HCT116 (cell line): ENCODE results near the gene TSPOAP1. TPM values are rescaled to one million over a fixed set of nuclear protein-coding genes. Genes with fewer than 3 reads are reported as not detected.

Source experiments
- ATAC-seq: fragments of 200-7000 bp; cut with Tn5 transposase; 2 replicates; pipeline ENCODE4 v1.9.1; 2020; ENCODE audit warnings: mild to moderate bottlenecking, moderate library complexity
- BruUV-seq: library from RNA; stranded (reverse); fragments of 400-500 nt; replicated peaks from 2 replicates; lab custom pipeline; 2021; lab: Mats Ljungman, UMichigan
- CTCF ChIA-PET: fragments of 300-600 bp; sonication (Branson Sonifier 250); formaldehyde crosslinking; loops from one replicate; lab custom pipeline; 2021; ENCODE audit warnings: antibody characterized with exemption; lab: Charles Lee
- POLR2A ChIA-PET: fragments of 300-600, 350-600 bp; sonication (Branson Sonifier 250); formaldehyde crosslinking; loops from one replicate; lab custom pipeline; 2021; ENCODE audit warnings: antibody characterized with exemption; lab: Charles Lee
- RAD21 ChIA-PET, 2 experiments: fragments of 300-600 bp; sonication (Branson Sonifier 250); formaldehyde crosslinking; loops; one replicate each; lab custom pipeline; 2023; ENCODE audit warnings: low total read pairs in 2 of 2; ENCODE audit not compliant: uncharacterized antibody in 2 of 2, unreplicated experiment in 2 of 2, low non-redundant PET in 1 of 2; lab: Charles Lee
- DNase-seq: peaks from one replicate; pipeline ENCODE4 v3.0.0-alpha.2; 2010; ENCODE audit warnings: low read depth, low spot score
- H2AFZ ChIP-seq: fragments of 200-600 bp; shearing (Covaris generic), sonication (generic); 2 replicates; pipeline ENCODE4 v1.6.1; 2017; ENCODE audit warnings: low read depth, mixed run types, mixed read lengths, antibody characterized with exemption, low read length; ENCODE audit not compliant: poor library complexity, severe bottlenecking
- H3K27ac ChIP-seq: 2 replicates; pipeline ENCODE4 v1.5.1; 2012; ENCODE audit warnings: low read depth, low read length
- H3K27me3 ChIP-seq: fragments of 200-600 bp; sonication (generic); 2 replicates; pipeline ENCODE4 v1.6.1; 2016; ENCODE audit warnings: mixed run types, low read length, mixed read lengths; ENCODE audit not compliant: insufficient read depth
- H3K36me3 ChIP-seq, 2 experiments: fragments of 200-500 bp in 1 of 2; fragments of 200-600 bp in 1 of 2; sonication (Bioruptor generic) in 1 of 2; sonication (generic) in 1 of 2; 2 replicates each; pipeline versions ENCODE4 v1.5.1 to v1.6.1; 2014 to 2016; ENCODE audit warnings: low read length in 2 of 2, inconsistent platforms in 1 of 2, mixed read lengths in 1 of 2, mixed run types in 1 of 2; ENCODE audit not compliant: insufficient read depth in 2 of 2, control insufficient read depth in 1 of 2
- H3K4me1 ChIP-seq, 2 experiments: fragments of 200-600 bp in 1 of 2; sonication (generic) in 1 of 2; 2 replicates each; pipeline versions ENCODE4 v1.5.1 to v1.6.1; 2012 to 2017; ENCODE audit warnings: low read length in 2 of 2, inconsistent platforms in 1 of 2, mild to moderate bottlenecking in 1 of 2, mixed read lengths in 1 of 2, mixed run types in 1 of 2, moderate library complexity in 1 of 2; ENCODE audit not compliant: insufficient read depth in 2 of 2, control insufficient read depth in 1 of 2
- H3K4me2 ChIP-seq: fragments of 200-600 bp; sonication (generic); 2 replicates; pipeline ENCODE4 v1.6.1; 2017; ENCODE audit warnings: mixed run types, low read length, mixed read lengths
- H3K4me3 ChIP-seq, 2 experiments: fragments of 200-600 bp in 1 of 2; sonication (generic) in 1 of 2; replicated peaks in 1 of 2; 2 replicates each; pipeline ENCODE4 v1.5.1; 2011 to 2016; ENCODE audit warnings: low read length in 2 of 2, control low read depth in 1 of 2, low read depth in 1 of 2, mild to moderate bottlenecking in 1 of 2, mixed read lengths in 1 of 2, mixed run types in 1 of 2
- H3K79me2 ChIP-seq: fragments of 200-600 bp; sonication (generic); 2 replicates; pipeline ENCODE4 v1.6.1; 2017; ENCODE audit warnings: mild to moderate bottlenecking, mixed run types, low read length, moderate library complexity, mixed read lengths; ENCODE audit not compliant: insufficient read depth
- H3K9ac ChIP-seq: fragments of 200-600 bp; sonication (generic); 2 replicates; pipeline ENCODE4 v1.6.1; 2016; ENCODE audit warnings: low read length, mixed read lengths
- H3K9me2 ChIP-seq: fragments of 200-600 bp; sonication (generic), shearing (Covaris generic); 2 replicates; pipeline ENCODE4 v1.6.1; 2017; ENCODE audit warnings: mixed run types, mild to moderate bottlenecking, moderate library complexity; ENCODE audit not compliant: insufficient read depth
- H3K9me3 ChIP-seq, 2 experiments: fragments of 200-500 bp in 1 of 2; fragments of 200-600 bp in 1 of 2; sonication (Bioruptor generic) in 1 of 2; sonication (generic) in 1 of 2; 2 replicates each; pipeline ENCODE4 v1.6.1; 2014 to 2017; ENCODE audit warnings: low read length in 2 of 2, mixed read lengths in 2 of 2, inconsistent platforms in 1 of 2, low read depth in 1 of 2, mild to moderate bottlenecking in 1 of 2, mixed run types in 1 of 2, moderate library complexity in 1 of 2; ENCODE audit not compliant: control insufficient read depth in 1 of 2, insufficient read depth in 1 of 2
- H4K20me1 ChIP-seq: fragments of 200-600 bp; sonication (generic), shearing (Covaris generic); 2 replicates; pipeline ENCODE4 v1.6.1; 2017; ENCODE audit warnings: mixed run types, mild to moderate bottlenecking, moderate library complexity; ENCODE audit not compliant: insufficient read depth
- CBX3 ChIP-seq: IDR thresholded peaks from 2 replicates; pipeline ENCODE4 v1.6.1; 2012; ENCODE audit warnings: low read depth
- EGR1 ChIP-seq: IDR thresholded peaks from 2 replicates; pipeline ENCODE4 v1.6.1; 2012; ENCODE audit warnings: low read depth
- EZH2 ChIP-seq: fragments of 200-600 bp; sonication (generic); IDR thresholded peaks from 2 replicates; pipeline ENCODE4 v1.6.1; 2017; ENCODE audit warnings: antibody characterized with exemption, mixed run types
- EZH2phosphoT487 ChIP-seq: fragments of 200-600 bp; IDR thresholded peaks from 2 replicates; pipeline ENCODE4 v1.6.1; 2018; ENCODE audit warnings: antibody characterized with exemption, borderline replicate concordance
- FOSL1 ChIP-seq: IDR thresholded peaks from 2 replicates; pipeline ENCODE4 v1.6.1; 2012; ENCODE audit warnings: low read depth
- JUND ChIP-seq: IDR thresholded peaks from 2 replicates; pipeline ENCODE4 v1.6.1; 2012
- MAX ChIP-seq: IDR thresholded peaks from 2 replicates; pipeline ENCODE4 v1.6.1; 2012
- POLR2A ChIP-seq: IDR thresholded peaks from 2 replicates; pipeline ENCODE4 v1.7.0; 2011; ENCODE audit warnings: borderline replicate concordance; ENCODE audit not compliant: insufficient read depth, insufficient read length; ENCODE audit errors: extremely low read depth
- RAD21 ChIP-seq: IDR thresholded peaks from 2 replicates; pipeline ENCODE4 v1.6.1; 2012; ENCODE audit warnings: low read depth, mild to moderate bottlenecking
- TCF7L2 ChIP-seq: IDR thresholded peaks from 2 replicates; pipeline ENCODE4 v1.7.0; 2011; ENCODE audit warnings: borderline replicate concordance, inconsistent platforms; ENCODE audit not compliant: insufficient read depth, insufficient read length; ENCODE audit errors: extremely low read depth
- ZBTB33 ChIP-seq: IDR thresholded peaks from 2 replicates; pipeline ENCODE4 v1.6.1; 2011; ENCODE audit warnings: mild to moderate bottlenecking, low read length, moderate library complexity; ENCODE audit not compliant: insufficient replicate concordance; ENCODE audit errors: extremely low read depth
- ZFX ChIP-seq: fragments of 450-650 bp; IDR thresholded peaks from 2 replicates; pipeline ENCODE4 v1.6.1; 2017
- intact Hi-C: fragments of 100-400 bp; cut with micrococcal nuclease; formaldehyde crosslinking; loops from 2 replicates; pipeline ENCODE4 v1.10.0; 2022
- total RNA-seq: library from RNA; stranded (reverse); gene quantifications from one replicate; pipeline ENCODE4 v1.2.1, GENCODE V29; 2021; ENCODE audit not compliant: unreplicated experiment
- TF ChIP-seq, protein P1 (sequence below): IDR thresholded peaks from 2 replicates; pipeline ENCODE4 v1.6.1; 2012
- TF ChIP-seq, protein P2 (sequence below), 3 experiments: fragments of 200-600 bp in 1 of 3; sonication (generic) in 1 of 3; IDR thresholded peaks in 2 of 3; conservative IDR thresholded peaks in 1 of 3; 2 replicates each; pipeline ENCODE4 v1.5.1; 2012 to 2017; ENCODE audit warnings: low read depth in 2 of 3, low read length in 2 of 3, antibody characterized with exemption in 1 of 3, borderline replicate concordance in 1 of 3, control low read depth in 1 of 3, mild to moderate bottlenecking in 1 of 3, mixed read lengths in 1 of 3, mixed run types in 1 of 3, moderate library complexity in 1 of 3; ENCODE audit not compliant: insufficient read depth in 1 of 3

TSPOAP1 gene
- total RNA-seq, 1 experiment from 2014 or later = 0.27 TPM

DNA sequence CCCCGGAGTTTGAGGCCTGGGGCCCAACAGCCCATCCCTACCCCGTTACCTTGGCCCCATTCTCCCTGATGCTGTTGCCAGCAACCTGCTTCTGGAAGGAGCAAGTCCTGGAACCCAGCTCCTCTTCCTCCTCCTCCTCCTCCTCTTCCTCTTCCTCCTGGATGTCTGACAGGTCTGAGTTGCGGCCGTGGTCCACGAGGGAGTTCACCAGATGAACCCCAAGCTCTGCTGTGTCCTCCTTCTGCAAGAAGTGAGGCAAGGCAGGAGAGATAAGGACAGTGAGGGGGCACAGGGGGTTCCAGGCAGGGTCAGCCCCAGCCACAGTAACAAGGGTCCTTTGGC is 18.7 kb downstream of the TSPOAP1 start:
- H3K27me3 ChIP-seq = no peaks in the 10 kb centered on the region
- no peaks in the 10 kb centered on the region for H3K36me3 ChIP-seq
- DNase-seq (no peak), ATAC-seq (no peak)
- intact Hi-C loops = loop anchor here (10.0 kb wide), 1 partner anchor 695 kb away; no protein-coding TSS in a partner anchor
- ChIA-PET RAD21 (no interaction called here), CTCF (no interaction called here), POLR2A (no interaction called here)
- no peaks in the 10 kb centered on the region for H3K79me2 ChIP-seq
- no peaks in the 10 kb centered on the region for H3K9me2 ChIP-seq
- H4K20me1 ChIP-seq = no peaks in the 10 kb centered on the region
- H3K9ac ChIP-seq = no peak overlapping the region
- no peak overlapping the region for H3K27ac ChIP-seq
- H3K4me3 ChIP-seq = no peak overlapping the region
- H2AFZ ChIP-seq = no peak overlapping the region
- TF ChIP-seq ZBTB33 (no peak), EZH2 (no peak), RAD21 (no peak), FOSL1 (no peak)
- TF ChIP-seq, protein P1, sequence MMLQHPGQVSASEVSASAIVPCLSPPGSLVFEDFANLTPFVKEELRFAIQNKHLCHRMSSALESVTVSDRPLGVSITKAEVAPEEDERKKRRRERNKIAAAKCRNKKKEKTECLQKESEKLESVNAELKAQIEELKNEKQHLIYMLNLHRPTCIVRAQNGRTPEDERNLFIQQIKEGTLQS = no peak
- H3K9me3 ChIP-seq = no peaks in the 10 kb centered on the region
- H3K4me2 ChIP-seq = no peak overlapping the region
- no peaks in the 10 kb centered on the region for H3K4me1 ChIP-seq
- BruUV-seq = no TSS peak

DNA sequence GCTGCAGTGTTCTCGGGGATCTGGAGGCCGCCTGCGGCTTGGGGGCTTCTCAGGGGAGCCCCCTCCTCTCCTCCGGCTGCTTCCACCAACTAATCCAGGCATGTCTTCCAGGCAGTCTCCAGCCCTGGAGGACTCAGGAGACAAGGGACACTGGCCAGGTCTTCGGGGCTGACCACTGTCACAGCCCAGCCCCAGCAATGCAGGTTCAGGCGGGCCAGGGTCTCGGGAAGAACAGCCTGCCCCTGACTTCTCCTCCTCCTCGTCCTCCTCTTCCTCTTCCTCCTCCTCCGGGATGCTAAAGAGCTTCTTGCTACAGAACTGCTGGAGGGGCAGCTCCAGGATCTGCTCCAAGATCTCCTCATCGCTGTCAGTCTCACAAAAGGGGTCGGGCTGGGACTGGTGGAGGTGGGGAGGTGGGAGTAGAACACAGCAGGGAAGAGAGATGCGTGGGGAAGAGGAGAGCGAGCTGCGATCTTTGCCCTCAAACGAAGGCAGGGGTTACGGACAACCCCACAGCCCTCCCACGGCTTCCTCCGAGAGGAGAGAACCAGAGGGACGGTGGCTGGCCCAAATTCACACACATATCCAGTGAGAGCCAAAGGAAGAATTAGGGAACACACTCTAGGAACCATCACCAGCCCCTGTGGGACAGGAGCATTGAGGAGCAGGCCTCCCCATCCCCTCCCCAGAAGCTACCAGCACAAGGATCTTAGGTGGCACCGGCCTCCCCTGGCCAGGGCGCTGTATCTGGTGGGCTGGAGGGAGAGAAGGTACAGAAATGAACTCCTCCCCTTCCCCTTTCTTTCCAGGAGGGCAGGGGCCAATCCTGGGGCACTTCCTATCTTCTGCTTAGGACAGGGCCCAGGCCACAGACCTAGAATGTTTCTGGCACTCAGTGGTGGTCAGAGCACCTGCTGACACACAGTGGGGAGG is 19.3 kb downstream of the TSPOAP1 start:
- no peak overlapping the region for H2AFZ ChIP-seq
- H3K36me3 ChIP-seq = no peaks in the 10 kb centered on the region
- H3K4me2 ChIP-seq = no peak overlapping the region
- intact Hi-C loops = no loop called here
- no peak overlapping the region for H3K9ac ChIP-seq
- no peak overlapping the region for H3K4me3 ChIP-seq
- no peaks in the 10 kb centered on the region for H4K20me1 ChIP-seq
- ATAC-seq (no peak), DNase-seq (no peak)
- H3K27me3 ChIP-seq = no peaks in the 10 kb centered on the region
- ChIA-PET RAD21 (no interaction called here), CTCF (interaction anchor here (1.1 to 2.3 kb wide), 3 partner anchors 8 to 138 kb away, joined by 4 to 13 read pairs (median 4); no protein-coding TSS in a partner anchor), POLR2A (no interaction called here)
- peaks cover 0 to 4% of the 10 kb centered on the region in 2 experiments; a peak in 2 of 4 replicates for H3K4me1 ChIP-seq
- no peak overlapping the region for H3K27ac ChIP-seq
- H3K9me3 ChIP-seq = no peaks in the 10 kb centered on the region
- no peaks in the 10 kb centered on the region for H3K79me2 ChIP-seq
- TF ChIP-seq MAX = no peak
- TF ChIP-seq EZH2phosphoT487 = no peak
- no peak for TF ChIP-seq ZFX
- TF ChIP-seq, protein P2, sequence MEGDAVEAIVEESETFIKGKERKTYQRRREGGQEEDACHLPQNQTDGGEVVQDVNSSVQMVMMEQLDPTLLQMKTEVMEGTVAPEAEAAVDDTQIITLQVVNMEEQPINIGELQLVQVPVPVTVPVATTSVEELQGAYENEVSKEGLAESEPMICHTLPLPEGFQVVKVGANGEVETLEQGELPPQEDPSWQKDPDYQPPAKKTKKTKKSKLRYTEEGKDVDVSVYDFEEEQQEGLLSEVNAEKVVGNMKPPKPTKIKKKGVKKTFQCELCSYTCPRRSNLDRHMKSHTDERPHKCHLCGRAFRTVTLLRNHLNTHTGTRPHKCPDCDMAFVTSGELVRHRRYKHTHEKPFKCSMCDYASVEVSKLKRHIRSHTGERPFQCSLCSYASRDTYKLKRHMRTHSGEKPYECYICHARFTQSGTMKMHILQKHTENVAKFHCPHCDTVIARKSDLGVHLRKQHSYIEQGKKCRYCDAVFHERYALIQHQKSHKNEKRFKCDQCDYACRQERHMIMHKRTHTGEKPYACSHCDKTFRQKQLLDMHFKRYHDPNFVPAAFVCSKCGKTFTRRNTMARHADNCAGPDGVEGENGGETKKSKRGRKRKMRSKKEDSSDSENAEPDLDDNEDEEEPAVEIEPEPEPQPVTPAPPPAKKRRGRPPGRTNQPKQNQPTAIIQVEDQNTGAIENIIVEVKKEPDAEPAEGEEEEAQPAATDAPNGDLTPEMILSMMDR (IDR thresholded peaks at IDR 0.05 in 2 of 3, conservative IDR thresholded peaks at IDR 0.05 in 1 of 3; ENCODE audit: borderline replicate concordance in 1 of 3, insufficient read depth in 1 of 3, low read depth in 2 of 3, low read length in 2 of 3) = no peak
- TF ChIP-seq FOSL1 = no peak
- TF ChIP-seq RAD21 = no peak
- no peak for TF ChIP-seq TCF7L2
- no peak for TF ChIP-seq EGR1
- no peak for TF ChIP-seq CBX3
- no peak for TF ChIP-seq JUND
- TF ChIP-seq, protein P1 = no peak
- TF ChIP-seq POLR2A = no peak
- TF ChIP-seq, all 23 proteins: peak for 0
- BruUV-seq = no TSS peak
- no peaks in the 10 kb centered on the region for H3K9me2 ChIP-seq
